Activated CD4-positive, alpha-beta T cell treated with anti-CD3 and anti-CD28 coated beads, Interleukin-2, amount 10 ng/mL, durations not matched to agents 24 days and 14 days (primary cell): ENCODE measurements around the gene SYNPO. TPM values are rescaled to one million over a fixed set of nuclear protein-coding genes. Genes with fewer than 3 reads are reported as not detected.

Experiments used
- DNase-seq: peaks from one replicate; pipeline ENCODE4 v3.0.0; 2022
- H3K27ac Mint-ChIP-seq: one replicate; pipeline ENCODE4 v1.8.0; 2022; ENCODE audit warnings: mild to moderate bottlenecking, mixed read lengths
- H3K27me3 Mint-ChIP-seq: one replicate; pipeline ENCODE4 v1.8.0; 2022; ENCODE audit warnings: mixed read lengths
- H3K36me3 Mint-ChIP-seq: one replicate; pipeline ENCODE4 v1.8.0; 2022; ENCODE audit warnings: low read depth, mild to moderate bottlenecking, mixed read lengths
- H3K4me1 Mint-ChIP-seq: one replicate; pipeline ENCODE4 v1.8.0; 2021; ENCODE audit warnings: mixed read lengths
- H3K4me3 Mint-ChIP-seq: one replicate; pipeline ENCODE4 v1.8.0; 2022; ENCODE audit warnings: mild to moderate bottlenecking, moderate library complexity, mixed read lengths
- H3K9me3 Mint-ChIP-seq: one replicate; pipeline ENCODE4 v1.8.0; 2021; ENCODE audit warnings: mixed read lengths
- intact Hi-C: fragments of 100-400 bp; cut with micrococcal nuclease; formaldehyde crosslinking; loops from one replicate; pipeline ENCODE4 v1.15.1; 2023
- total RNA-seq: library from RNA; stranded (reverse); gene quantifications from 2 replicates; pipeline ENCODE4 v1.2.3, GENCODE V29; 2022

The SYNPO gene
- total RNA-seq, 1 donor from 2014 or later: not detected

DNA sequence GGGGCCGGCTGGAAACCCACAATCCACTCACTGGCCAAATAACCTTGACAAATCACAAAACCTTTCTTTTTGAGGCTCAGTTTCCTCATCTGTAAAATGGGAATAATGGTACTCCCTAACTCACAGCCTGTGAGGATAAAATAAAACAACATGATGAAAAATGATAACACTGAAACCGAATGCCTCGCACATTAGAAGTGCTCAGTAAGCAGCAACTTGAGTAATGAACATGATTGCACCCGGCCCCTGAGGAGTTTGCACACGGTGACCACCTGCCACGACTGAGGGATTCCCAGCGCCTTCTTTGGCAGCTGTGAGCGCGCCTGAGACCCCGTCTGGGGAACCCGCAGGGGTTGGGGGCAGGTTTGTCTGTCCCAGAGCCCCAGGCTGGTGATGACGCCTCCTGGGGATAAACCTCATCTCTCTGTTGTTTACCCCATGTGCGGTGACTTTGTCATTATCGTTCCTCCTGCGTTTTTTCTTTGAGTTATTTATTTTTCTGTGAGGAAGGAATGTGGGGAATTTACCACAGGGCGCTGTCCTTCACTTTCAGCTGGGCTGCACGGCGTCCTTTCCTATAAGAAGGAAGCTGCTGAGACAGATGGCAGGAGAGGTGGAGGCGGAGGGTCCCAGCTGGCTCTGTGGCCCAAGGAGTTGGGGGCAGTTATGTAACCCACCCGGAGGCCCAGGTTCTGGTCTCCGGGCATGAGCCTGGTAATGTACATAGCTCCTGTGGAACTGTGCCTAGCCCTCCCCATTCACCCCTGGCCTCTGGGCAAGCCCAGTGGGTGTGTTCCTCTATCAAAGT, 3.0 kb upstream of the SYNPO start:
- Mint-ChIP-seq H3K36me3 (no peaks in the 10 kb centered on the region), H3K27ac (no peak overlapping the region), H3K27me3 (peaks cover 21% of the 10 kb centered on the region), H3K9me3 (no peaks in the 10 kb centered on the region), H3K4me1 (no peaks in the 10 kb centered on the region), H3K4me3 (no peak overlapping the region)
- intact Hi-C loops: no loop called here
- no peak for DNase-seq

DNA sequence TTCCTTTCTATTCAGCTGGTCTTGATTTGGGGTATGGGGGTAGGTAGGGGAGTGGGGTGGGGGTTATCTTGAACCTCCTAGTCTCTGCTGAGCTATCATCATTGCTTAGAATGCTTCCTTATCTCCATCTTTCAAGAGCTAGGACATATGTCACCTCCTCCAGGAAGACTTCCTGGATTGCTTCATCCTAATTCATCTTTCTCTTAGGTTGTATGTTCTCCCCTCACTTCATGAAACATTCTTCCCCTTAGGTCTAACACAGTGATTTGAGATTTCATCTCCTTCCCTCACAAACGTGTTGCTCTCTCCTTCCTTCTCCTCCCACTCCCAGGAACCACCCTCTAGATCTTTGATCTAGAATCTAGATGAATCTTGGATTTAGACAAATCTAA, 2.4 kb upstream of the SYNPO start:
- no peak for DNase-seq
- no peak overlapping the region for H3K4me3 Mint-ChIP-seq
- no peak overlapping the region for H3K27ac Mint-ChIP-seq
- intact Hi-C loops: no loop called here
- H3K4me1 Mint-ChIP-seq: no peaks in the 10 kb centered on the region
- H3K27me3 Mint-ChIP-seq: peaks cover 21% of the 10 kb centered on the region
- H3K9me3 Mint-ChIP-seq: no peaks in the 10 kb centered on the region
- H3K36me3 Mint-ChIP-seq: no peaks in the 10 kb centered on the region

DNA sequence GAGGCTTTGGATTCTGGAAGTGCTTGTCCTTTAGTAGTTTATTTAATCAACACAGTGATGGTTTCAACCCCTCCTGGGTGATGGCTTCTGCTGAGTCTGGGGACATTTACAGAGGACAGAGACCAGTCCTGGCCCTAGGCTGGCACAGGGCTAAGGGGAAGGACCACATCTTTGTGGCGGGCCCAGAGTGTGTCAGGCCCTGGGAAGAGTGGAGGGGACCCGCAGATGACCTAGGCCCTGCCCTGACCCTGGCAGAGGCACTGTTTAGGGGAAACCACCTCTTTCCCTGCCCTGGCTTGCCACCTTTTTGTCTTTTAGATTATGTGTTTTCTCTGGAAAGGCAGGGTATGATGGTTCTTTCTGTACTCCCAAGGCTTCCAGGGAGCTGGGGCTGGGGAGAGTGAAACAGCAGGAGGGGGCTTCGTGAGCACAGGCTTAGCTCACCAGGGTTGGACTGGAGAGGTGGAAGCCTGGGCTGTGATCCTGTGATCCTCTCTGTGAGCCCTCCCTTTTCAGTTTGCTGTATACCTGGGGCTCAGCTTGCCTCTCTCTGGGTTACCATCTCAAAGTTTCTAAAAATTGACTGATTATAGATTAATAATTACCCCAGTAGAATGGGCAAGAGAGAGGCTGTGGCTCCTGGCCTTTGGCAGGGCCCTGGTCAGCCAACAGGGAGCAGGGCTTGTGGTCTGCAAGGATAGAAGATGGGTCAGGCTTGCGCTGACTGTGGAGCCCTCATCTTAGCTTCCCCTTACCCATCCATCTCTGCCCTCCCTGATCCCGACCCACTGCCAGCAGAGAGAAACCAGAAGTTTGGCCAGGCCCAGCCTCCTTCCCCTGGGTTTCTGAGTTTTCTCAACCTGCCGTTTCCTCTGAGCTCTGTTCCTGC, 1.7 kb upstream of the SYNPO start:
- Mint-ChIP-seq H3K36me3 (no peaks in the 10 kb centered on the region), H3K9me3 (no peaks in the 10 kb centered on the region), H3K27ac (no peak overlapping the region), H3K4me1 (no peaks in the 10 kb centered on the region), H3K27me3 (peaks cover 21% of the 10 kb centered on the region), H3K4me3 (no peak overlapping the region)
- intact Hi-C loops: no loop called here
- DNase-seq: no peak

DNA sequence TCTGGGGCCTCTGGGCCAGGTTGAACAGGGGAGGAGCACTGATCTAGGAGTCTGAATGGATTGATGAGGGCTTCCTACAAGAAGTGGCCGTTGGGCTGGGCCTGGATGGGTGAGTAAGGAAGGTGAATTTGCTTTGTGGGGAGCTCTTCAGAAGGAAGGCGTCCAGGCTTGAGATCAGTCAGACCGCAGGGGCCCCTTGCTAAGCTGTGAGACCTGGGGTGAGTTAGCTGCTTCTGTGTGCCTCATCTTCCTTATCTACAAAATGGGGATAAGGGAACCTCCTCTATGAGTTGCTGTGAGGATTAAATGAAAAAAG, 1.1 kb upstream of the SYNPO start:
- DNase-seq: no peak
- Mint-ChIP-seq H3K9me3 (no peaks in the 10 kb centered on the region), H3K27me3 (peaks cover 24% of the 10 kb centered on the region), H3K27ac (no peak overlapping the region), H3K36me3 (no peaks in the 10 kb centered on the region), H3K4me3 (no peak overlapping the region), H3K4me1 (no peaks in the 10 kb centered on the region)
- intact Hi-C loops: no loop called here

DNA sequence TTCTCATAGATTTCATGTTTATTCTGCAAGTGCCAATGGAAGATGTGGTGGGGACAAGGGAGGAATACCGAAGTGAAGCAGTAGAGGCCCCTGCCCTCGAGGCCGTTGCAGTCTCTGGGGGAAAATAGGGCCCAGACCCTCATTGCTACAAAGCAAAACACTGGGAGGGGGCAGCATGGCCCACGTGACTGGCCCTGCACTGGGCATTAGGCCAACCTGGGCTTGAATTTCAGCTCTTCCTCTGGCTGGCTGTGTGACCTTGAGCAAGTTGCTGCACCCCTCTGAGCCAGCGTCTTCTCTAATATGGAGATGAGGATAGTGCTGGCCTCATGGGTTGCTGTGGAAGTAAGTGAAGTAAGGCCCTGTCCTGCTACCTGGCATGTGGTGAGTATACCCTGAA, 709 bp upstream of the SYNPO start:
- Mint-ChIP-seq H3K27me3 (peaks cover 29% of the 10 kb centered on the region), H3K4me1 (no peaks in the 10 kb centered on the region), H3K36me3 (no peaks in the 10 kb centered on the region), H3K4me3 (no peak overlapping the region), H3K9me3 (no peaks in the 10 kb centered on the region), H3K27ac (no peak overlapping the region)
- no peak for DNase-seq
- intact Hi-C loops: no loop called here

DNA sequence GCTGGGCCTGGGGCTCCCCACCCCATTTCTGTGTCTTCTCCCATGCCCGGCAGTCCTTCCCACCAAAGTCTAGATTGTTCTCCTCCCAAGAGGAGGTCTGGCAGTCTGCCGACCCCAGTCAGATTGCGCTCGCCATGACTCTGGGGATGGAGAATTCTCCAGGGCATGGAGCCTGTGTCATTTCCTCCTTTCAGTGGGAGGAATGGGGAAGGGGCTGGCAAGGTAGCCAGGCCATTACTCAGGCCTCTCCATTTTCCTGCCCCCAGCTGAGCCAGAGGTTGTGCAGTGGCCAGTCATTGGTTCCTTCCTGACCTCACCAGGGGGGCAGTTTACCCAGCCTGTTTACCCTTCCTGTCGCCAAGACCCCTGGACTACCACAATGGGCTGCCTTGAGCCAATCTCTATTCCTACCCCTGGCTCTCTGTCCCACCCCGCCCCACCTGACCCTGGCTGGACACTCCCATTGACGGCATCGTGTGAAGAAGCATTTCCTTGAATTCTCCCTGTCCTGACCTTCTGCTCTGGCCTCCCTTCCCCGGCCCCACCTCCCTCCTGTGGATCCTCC, 628 bp downstream of the SYNPO start:
- no peak for DNase-seq
- Mint-ChIP-seq H3K36me3 (no peaks in the 10 kb centered on the region), H3K27ac (no peak overlapping the region), H3K4me3 (no peak overlapping the region), H3K4me1 (no peaks in the 10 kb centered on the region), H3K27me3 (peaks cover 24% of the 10 kb centered on the region), H3K9me3 (no peaks in the 10 kb centered on the region)
- intact Hi-C loops: no loop called here

DNA sequence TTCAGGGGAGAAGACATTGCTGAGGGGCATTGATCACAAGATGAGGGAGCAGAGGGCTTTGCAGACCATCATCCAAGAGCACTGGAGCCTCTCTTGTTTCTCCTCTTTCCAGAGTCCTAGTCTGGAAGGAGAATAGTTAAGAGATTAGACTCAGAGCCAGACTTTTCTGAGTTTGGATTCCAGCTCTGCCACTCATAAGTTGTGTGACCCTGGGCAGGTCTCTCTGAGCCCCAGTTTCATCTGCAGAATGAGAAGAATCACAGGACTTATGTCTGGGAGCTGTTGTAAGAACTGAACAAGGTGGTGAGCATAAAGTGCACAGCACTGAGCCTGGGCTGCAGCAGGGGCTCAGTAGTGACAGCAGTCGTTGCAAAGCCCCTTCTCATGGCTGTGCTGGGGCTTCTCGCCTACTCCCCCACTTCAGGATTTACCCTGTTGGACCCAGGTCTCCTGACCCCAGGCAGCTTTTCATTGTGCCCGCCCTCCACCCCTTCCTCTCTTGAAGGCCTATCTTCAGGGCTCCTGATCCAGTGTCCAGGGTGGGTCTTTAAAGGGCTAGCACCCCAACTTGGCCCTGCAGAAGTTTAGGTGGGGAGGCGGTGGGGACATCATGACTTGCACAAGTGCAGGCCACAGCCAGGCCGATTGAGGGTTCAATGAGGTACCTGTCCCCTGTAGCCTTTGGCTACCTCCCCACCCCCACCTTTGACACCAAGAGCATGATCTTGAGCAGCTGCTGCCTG, 1.5 kb downstream of the SYNPO start:
- DNase-seq: no peak
- Mint-ChIP-seq H3K4me1 (no peaks in the 10 kb centered on the region), H3K9me3 (no peaks in the 10 kb centered on the region), H3K36me3 (no peaks in the 10 kb centered on the region), H3K4me3 (no peak overlapping the region), H3K27me3 (peaks cover 16% of the 10 kb centered on the region), H3K27ac (no peak overlapping the region)
- intact Hi-C loops: no loop called here

DNA sequence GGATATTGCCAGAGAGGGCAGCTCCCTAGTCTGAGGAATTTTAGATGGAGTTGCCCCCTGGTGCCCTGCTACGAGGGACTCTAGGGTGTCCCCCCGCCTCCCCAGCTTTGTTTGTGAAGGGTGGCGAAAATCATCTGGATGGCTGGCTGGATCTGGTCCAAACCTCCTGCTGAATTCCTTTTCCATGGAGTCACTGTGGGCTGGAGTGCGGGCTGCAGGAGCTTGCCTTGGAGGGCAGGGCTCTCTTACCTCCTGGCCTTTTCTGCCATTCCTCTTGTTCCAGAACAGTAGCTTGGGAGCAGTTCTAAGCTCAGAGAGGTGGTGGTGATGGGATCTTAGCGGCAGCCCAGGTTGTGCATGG, 2.1 kb downstream of the SYNPO start:
- H3K27me3 Mint-ChIP-seq: peaks cover 15% of the 10 kb centered on the region
- H3K4me3 Mint-ChIP-seq: no peak overlapping the region
- no peaks in the 10 kb centered on the region for H3K9me3 Mint-ChIP-seq
- H3K4me1 Mint-ChIP-seq: no peaks in the 10 kb centered on the region
- DNase-seq: no peak
- no peaks in the 10 kb centered on the region for H3K36me3 Mint-ChIP-seq
- no peak overlapping the region for H3K27ac Mint-ChIP-seq
- intact Hi-C loops: no loop called here

DNA sequence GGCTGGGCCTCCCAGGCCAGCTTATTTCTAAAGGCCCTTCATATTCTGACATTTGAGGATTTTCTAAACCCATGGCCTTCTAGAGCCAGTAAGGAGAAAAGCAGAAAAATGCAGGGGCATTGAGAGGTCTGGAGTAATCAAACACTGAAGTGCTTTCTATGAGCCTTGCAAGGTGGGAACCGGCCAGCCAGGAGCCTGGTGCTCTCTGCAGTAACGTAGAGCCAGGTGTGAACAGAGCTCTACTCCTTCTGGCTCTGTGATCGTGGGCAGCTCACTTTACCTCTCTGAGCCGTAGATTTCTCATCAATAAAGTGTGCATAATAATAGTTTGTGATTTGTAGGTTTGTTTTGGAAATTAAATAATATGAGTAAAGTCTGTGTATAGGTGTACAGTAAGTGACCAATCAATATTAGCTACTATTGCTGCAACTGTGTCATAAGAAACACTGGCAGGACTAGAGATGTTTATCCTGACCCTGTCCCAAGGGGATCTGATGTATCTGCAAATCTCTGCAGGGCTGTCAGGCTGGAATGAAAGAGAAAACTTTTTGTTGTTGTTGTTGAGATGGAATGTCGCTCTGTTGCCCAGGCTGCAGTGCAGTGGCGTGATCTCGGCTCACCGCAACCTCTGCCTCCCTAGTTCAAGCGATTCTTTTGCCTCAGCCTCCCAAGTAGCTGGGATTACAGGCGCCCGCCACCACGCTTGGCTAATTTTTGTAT, 2.7 kb downstream of the SYNPO start:
- H3K27me3 Mint-ChIP-seq: peaks cover 13% of the 10 kb centered on the region
- intact Hi-C loops: no loop called here
- no peaks in the 10 kb centered on the region for H3K4me1 Mint-ChIP-seq
- no peaks in the 10 kb centered on the region for H3K36me3 Mint-ChIP-seq
- DNase-seq: no peak
- no peak overlapping the region for H3K27ac Mint-ChIP-seq
- H3K4me3 Mint-ChIP-seq: no peak overlapping the region
- H3K9me3 Mint-ChIP-seq: no peaks in the 10 kb centered on the region

DNA sequence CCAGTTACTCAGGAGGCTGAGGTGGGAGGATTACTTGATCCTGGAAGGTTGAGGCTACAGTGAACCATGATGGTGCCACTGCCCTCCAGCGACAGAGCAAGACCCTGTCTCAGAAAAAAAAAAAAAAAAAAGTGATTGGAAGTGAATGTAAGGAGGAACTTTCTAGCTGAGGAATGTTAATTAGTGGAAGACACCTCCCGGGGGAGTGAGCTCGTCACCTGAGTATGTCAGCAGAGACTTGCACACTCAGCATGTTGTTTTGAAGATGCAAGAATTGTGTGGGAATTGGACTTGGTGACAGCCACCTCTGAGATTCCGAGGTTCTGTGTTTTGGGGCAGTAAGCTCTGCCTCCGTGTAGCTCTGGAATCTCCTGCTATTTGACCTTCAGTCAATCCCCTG, 3.6 kb downstream of the SYNPO start:
- H3K27me3 Mint-ChIP-seq: peaks cover 11% of the 10 kb centered on the region
- no peak overlapping the region for H3K27ac Mint-ChIP-seq
- intact Hi-C loops: no loop called here
- H3K9me3 Mint-ChIP-seq: no peaks in the 10 kb centered on the region
- DNase-seq: no peak
- no peaks in the 10 kb centered on the region for H3K36me3 Mint-ChIP-seq
- no peak overlapping the region for H3K4me3 Mint-ChIP-seq
- no peaks in the 10 kb centered on the region for H3K4me1 Mint-ChIP-seq

DNA sequence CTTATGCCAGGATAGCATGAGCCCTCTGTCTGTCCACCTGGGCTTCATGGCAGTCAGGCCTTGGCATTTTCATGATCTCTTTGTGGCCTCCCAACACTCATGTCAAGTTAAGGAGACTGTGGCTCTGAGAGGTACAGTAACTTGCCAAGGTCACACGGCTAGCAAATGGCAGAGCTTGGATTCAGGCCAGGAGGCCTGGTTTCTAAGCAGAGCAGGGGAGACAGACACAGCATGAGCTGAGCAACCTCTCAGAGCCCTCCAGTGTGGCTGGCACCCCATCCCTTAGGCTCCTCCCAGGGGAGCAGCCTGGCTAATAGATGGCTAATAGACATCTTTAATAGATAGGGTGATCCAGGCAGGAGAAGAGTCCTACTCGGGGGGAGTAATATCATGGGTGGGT, 4.1 kb downstream of the SYNPO start:
- Mint-ChIP-seq H3K27ac (no peak overlapping the region), H3K9me3 (no peaks in the 10 kb centered on the region), H3K4me1 (no peaks in the 10 kb centered on the region), H3K27me3 (peaks cover 11% of the 10 kb centered on the region), H3K4me3 (no peak overlapping the region), H3K36me3 (no peaks in the 10 kb centered on the region)
- intact Hi-C loops: no loop called here
- no peak for DNase-seq

DNA sequence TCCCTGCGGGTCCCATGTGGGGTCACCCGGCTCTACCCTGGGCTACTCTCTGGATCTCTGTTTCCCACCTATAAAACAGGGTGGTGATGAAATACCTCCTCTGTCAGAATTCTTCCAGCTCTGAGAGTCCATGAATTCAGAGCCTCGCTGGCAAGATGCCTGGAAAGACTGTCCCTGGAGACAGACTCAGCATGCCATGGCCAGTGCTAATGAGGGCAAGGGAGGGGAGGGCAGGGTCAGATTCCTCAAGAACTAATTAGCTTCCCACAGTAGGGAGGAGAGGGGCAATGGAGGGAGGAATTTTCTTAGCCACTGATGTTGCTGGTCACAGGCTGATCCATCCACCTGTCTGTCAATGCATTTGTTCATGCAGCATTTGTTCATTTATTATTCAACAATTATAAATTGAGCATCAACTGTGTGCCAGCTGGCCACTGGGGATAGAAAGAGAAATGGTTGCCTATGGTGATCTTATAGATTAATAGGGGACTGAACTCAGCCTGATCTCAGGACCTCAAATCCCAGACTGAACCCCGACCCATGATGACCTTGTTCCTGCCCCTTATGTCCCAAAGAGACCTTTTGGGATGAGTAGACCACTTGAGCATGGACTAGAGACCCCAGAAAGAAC, 4.7 kb downstream of the SYNPO start:
- no peak overlapping the region for H3K27ac Mint-ChIP-seq
- H3K36me3 Mint-ChIP-seq: no peaks in the 10 kb centered on the region
- no peak overlapping the region for H3K4me3 Mint-ChIP-seq
- H3K27me3 Mint-ChIP-seq: peaks cover 8% of the 10 kb centered on the region
- no peaks in the 10 kb centered on the region for H3K4me1 Mint-ChIP-seq
- no peak for DNase-seq
- no peaks in the 10 kb centered on the region for H3K9me3 Mint-ChIP-seq
- intact Hi-C loops: no loop called here
